Measurements from ENCODE around the gene ADGRD2. TPM values are rescaled to one million over a fixed set of nuclear protein-coding genes. Genes with fewer than 3 reads are reported as not detected.

The ADGRD2 gene
- total and polyA plus RNA-seq, 2 of the 13 experiments (the other 11 are each of a cell fraction or from before 2014, with no cell fraction given), result not detected

- TF ChIP-seq SSRP1 (CRISPR knock-in tag; IDR thresholded peaks at IDR 0.05), result 0 out of 2 replicates have a peak, but pooled peaks have one; percentile 46
- TF ChIP-seq, protein P1, sequence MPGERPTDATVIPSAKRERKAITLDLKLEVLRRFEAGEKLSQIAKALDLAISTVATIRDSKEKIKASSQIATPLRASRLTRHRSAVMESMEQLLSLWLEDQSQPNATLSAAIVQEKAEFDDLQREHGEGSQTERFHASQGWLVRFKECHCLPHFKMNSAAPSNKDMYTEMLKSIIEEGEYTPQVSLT (CRISPR knock-in tag; IDR thresholded peaks at IDR 0.05; ENCODE audit: borderline replicate concordance, low read depth), result no peak
- TF ChIP-seq ZNF781 (CRISPR knock-in tag; IDR thresholded peaks at IDR 0.05; ENCODE audit: borderline replicate concordance, not compliant biosample characterization), result no peak
- no peak for TF ChIP-seq ZNF557 (CRISPR knock-in tag; IDR thresholded peaks at IDR 0.05)
- TF ChIP-seq FOXK1 (CRISPR knock-in tag; IDR thresholded peaks at IDR 0.05; ENCODE audit: borderline replicate concordance, low read depth), result peak; percentile 85
- TF ChIP-seq GATA4 (IDR thresholded peaks at IDR 0.05; ENCODE audit: borderline replicate concordance, low read depth), result no peak
- TF ChIP-seq, protein P2, sequence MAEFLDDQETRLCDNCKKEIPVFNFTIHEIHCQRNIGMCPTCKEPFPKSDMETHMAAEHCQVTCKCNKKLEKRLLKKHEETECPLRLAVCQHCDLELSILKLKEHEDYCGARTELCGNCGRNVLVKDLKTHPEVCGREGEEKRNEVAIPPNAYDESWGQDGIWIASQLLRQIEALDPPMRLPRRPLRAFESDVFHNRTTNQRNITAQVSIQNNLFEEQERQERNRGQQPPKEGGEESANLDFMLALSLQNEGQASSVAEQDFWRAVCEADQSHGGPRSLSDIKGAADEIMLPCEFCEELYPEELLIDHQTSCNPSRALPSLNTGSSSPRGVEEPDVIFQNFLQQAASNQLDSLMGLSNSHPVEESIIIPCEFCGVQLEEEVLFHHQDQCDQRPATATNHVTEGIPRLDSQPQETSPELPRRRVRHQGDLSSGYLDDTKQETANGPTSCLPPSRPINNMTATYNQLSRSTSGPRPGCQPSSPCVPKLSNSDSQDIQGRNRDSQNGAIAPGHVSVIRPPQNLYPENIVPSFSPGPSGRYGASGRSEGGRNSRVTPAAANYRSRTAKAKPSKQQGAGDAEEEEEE (CRISPR knock-in tag; IDR thresholded peaks at IDR 0.05; ENCODE audit: borderline replicate concordance), result no peak
- TF ChIP-seq ZNF792 (CRISPR knock-in tag; IDR thresholded peaks at IDR 0.05), result no peak
- TF ChIP-seq ZNF891 (CRISPR knock-in tag; IDR thresholded peaks at IDR 0.05), result peak; percentile 50; the same call in 1 of the 2 replicates
- peak; percentile 100 for TF ChIP-seq POGZ (CRISPR knock-in tag; IDR thresholded peaks at IDR 0.05)
- TF ChIP-seq THAP11 (CRISPR knock-in tag; IDR thresholded peaks at IDR 0.05), result peak; percentile 93
- no peak for TF ChIP-seq IRF1 (CRISPR knock-in tag; IDR thresholded peaks at IDR 0.05; ENCODE audit: low read depth)
- no peak for TF ChIP-seq DNMT3B (CRISPR knock-in tag; conservative IDR thresholded peaks at IDR 0.05)
- TF ChIP-seq ARID2 (CRISPR knock-in tag; IDR thresholded peaks at IDR 0.05; ENCODE audit: borderline replicate concordance), result no peak
- TF ChIP-seq KMT2B (CRISPR knock-in tag; IDR thresholded peaks at IDR 0.05), result peak; percentile 86
- TF ChIP-seq REL (CRISPR knock-in tag; conservative IDR thresholded peaks at IDR 0.05), result no peak
- TF ChIP-seq ATF6 (CRISPR knock-in tag; conservative IDR thresholded peaks at IDR 0.05), result no peak
- TF ChIP-seq ZNF549 (CRISPR knock-in tag; IDR thresholded peaks at IDR 0.05), result no peak
- TF ChIP-seq HNF1A (IDR thresholded peaks at IDR 0.05; ENCODE audit: low read depth), result 0 out of 2 replicates have a peak, but pooled peaks have one; percentile 41
- no peak for TF ChIP-seq HNF1A (CRISPR knock-in tag; IDR thresholded peaks at IDR 0.05; ENCODE audit: borderline replicate concordance)
- TF ChIP-seq ZNF652 (CRISPR knock-in tag; IDR thresholded peaks at IDR 0.05; ENCODE audit: borderline replicate concordance, low read depth), result no peak
Observed at GRCh38 chr9:124415102-124415851, 35.0 kb upstream of the ADGRD2 start, which contains the start of gene PSMB7 (continued).

Measured in HepG2 (cell line).